ENCODE results near the gene PPM1J. TPM values are rescaled to one million over a fixed set of nuclear protein-coding genes. Genes with fewer than 3 reads are reported as not detected.

The PPM1J gene
- total and polyA plus RNA-seq, 2 of the 8 experiments (the other 6 are each of a cell fraction or from before 2014, with no cell fraction given) = 19.4 to 31.6 TPM

- DNase-seq (ENCODE audit: low read depth in 1 of 2, low spot score in 2 of 2) (no peak), FAIRE-seq (no peak)
- no peak overlapping the region for H3K27ac ChIP-seq (ENCODE audit: low read depth, low read length)
- no peaks in the 10 kb centered on the region for H3K36me3 ChIP-seq (ENCODE audit: control insufficient read depth in 2 of 4, insufficient read depth in 4 of 4, low read length in 3 of 4)
- H3K4me3 ChIP-seq (ENCODE audit: extremely low read depth in 1 of 4, insufficient read depth in 2 of 4, low read depth in 3 of 4, low read length in 4 of 4) = no peak overlapping the region
- no peak overlapping the region for H3K14ac ChIP-seq (ENCODE audit: insufficient read length)
- CTCF ChIA-PET (ENCODE audit: partially characterized antibody) = no interaction called here
- H3K79me2 ChIP-seq (ENCODE audit: control insufficient read depth in 1 of 2, insufficient read depth in 2 of 2, low read length in 2 of 2) = peaks cover 0 to 39% of the 10 kb centered on the region in 2 experiments; a peak in 3 of 4 replicates
- no peak overlapping the region for H2BK12ac ChIP-seq (ENCODE audit: low read depth, low read length)
- no peak overlapping the region for H4K8ac ChIP-seq (ENCODE audit: extremely low read depth, insufficient read depth, low read length)
- no peak overlapping the region for H3K18ac ChIP-seq (ENCODE audit: extremely low read depth, low read length)
- no peaks in the 10 kb centered on the region; the same call in 1 of the 2 replicates for H3K79me1 ChIP-seq (ENCODE audit: low read depth, low read length)
- no peak overlapping the region for H2AK5ac ChIP-seq (ENCODE audit: low read depth, low read length)
- H3K23ac ChIP-seq (ENCODE audit: insufficient read length) = no peak overlapping the region
- H3K4me2 ChIP-seq (ENCODE audit: insufficient read depth in 1 of 2, low read depth in 2 of 2, low read length in 2 of 2) = no peak overlapping the region; a peak in 1 of 4 replicates
- no peak overlapping the region for H2AFZ ChIP-seq (ENCODE audit: low read length)
- H3K9me3 ChIP-seq (ENCODE audit: insufficient read depth in 2 of 2, low read depth in 1 of 2, low read length in 1 of 2) = no peaks in the 10 kb centered on the region
- no peak overlapping the region for H3K4ac ChIP-seq (replicated peaks; ENCODE audit: insufficient read length, low read depth, low read length)
- no peak overlapping the region for H2BK20ac ChIP-seq (ENCODE audit: low read length)
- H2BK5ac ChIP-seq (ENCODE audit: low read depth, low read length) = no peak overlapping the region
- peaks cover 0 to 5% of the 10 kb centered on the region in 2 experiments for H4K20me1 ChIP-seq (replicated peaks in 1 of 2; ENCODE audit: control insufficient read depth in 1 of 2, insufficient read depth in 2 of 2, low read length in 2 of 2)
- H3K27me3 ChIP-seq (replicated peaks in 1 of 4; ENCODE audit: control insufficient read depth in 3 of 4, extremely low read depth in 1 of 4, insufficient read depth in 3 of 4, low read length in 3 of 4) = peaks cover 0 to 2% (median 0%) of the 10 kb centered on the region in 4 experiments; a peak in 2 of 7 replicates
- peaks cover 10% of the 10 kb centered on the region; the same call in 1 of the 2 replicates for H3K23me2 ChIP-seq (ENCODE audit: low read depth, low read length)
- H3K9ac ChIP-seq (replicated peaks in 1 of 4; ENCODE audit: extremely low read depth in 1 of 4, low read depth in 3 of 4, low read length in 3 of 4) = no peak overlapping the region
- no peak overlapping the region for H2BK15ac ChIP-seq (ENCODE audit: low read length)
- H4K5ac ChIP-seq (ENCODE audit: insufficient read length, low read depth, low read length) = no peak overlapping the region
- no peak overlapping the region for H2BK120ac ChIP-seq (replicated peaks; ENCODE audit: low read depth, low read length)
- no peak overlapping the region for H4K91ac ChIP-seq (replicated peaks; ENCODE audit: insufficient read length, low read length)
- H3K4me1 ChIP-seq (replicated peaks in 1 of 4; ENCODE audit: control insufficient read depth in 3 of 4, insufficient read depth in 4 of 4, low read length in 3 of 4) = peaks cover 0 to 9% (median 7%) of the 10 kb centered on the region in 4 experiments; a peak in 4 of 7 replicates
- POLR2A ChIA-PET (ENCODE audit: partially characterized antibody) = interaction anchor here (4.8 kb wide), 1 partner anchor 11 kb away, joined by 26 read pairs; no protein-coding TSS in a partner anchor
- no peak overlapping the region for H3K56ac ChIP-seq (replicated peaks; ENCODE audit: insufficient read length, low read depth, low read length)
- WGBS, 2 experiments (ENCODE audit: extremely low coverage in 1 of 2, insufficient coverage in 1 of 2, insufficient read length in 1 of 2, insufficient replicate concordance in 2 of 2, low coverage in 1 of 2, low lambda C conversion rate in 2 of 2, missing lambda C conversion rate in 1 of 2) = 88% methylated on average over 4 of the region's 4 CpGs; no CpG with 5 or more reads in 1 of the 2 experiments
Measured at GRCh38 chr1:112677501-112677900, 37.6 kb downstream of the PPM1J start.

Measured in H1 (cell line).